Measurements from ENCODE around the gene INPP4B.

INPP4B gene

GRCh38 chr4:141999446-142000143, 846.5 kb downstream of the INPP4B start:
- no peak for DNase-seq (ENCODE audit: low spot score)

GRCh38 chr4:141995056-141995455, 851.0 kb downstream of the INPP4B start:
- DNase-seq (ENCODE audit: low spot score) = no peak

DNA sequence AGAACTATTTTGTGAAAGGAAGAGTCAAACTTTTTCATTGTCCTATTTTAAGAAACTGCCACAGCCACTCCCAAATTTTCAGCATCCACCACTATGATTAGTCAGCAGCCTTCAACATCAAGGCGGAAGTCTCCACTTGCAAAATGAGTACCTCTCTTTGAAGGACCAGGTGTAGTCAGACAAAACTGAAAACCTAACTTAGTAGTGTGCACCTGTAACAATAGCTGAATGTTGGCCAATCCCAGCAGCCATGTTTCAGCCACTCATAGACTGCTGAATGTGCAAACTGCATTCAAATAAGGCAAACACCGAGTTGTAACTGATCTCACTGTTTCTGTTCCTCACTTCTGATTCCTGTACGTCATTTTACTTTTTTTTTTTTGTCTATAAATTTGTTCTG, 868.7 kb downstream of the INPP4B start:
- DNase-seq (ENCODE audit: low spot score) = no peak
